ENCODE results near the gene LDHAL6B. TPM values are rescaled to one million over a fixed set of nuclear protein-coding genes. Genes with fewer than 3 reads are reported as not detected.
A peak's percentile ranks its signal among the peaks of the same experiment; 100 is the strongest.
"Not testable (repeated sequence)": the region's sequence is repeated elsewhere in the genome, so short reads cannot be mapped to it uniquely, and the experiment has no call there.

LDHAL6B gene
- total RNA-seq, 1 experiment from 2014 or later: not detected

GRCh38 chr15:59159210-59159609 lies 47.4 kb upstream of the LDHAL6B start:
- H3K4me3 Mint-ChIP-seq (ENCODE audit: low read depth, unreplicated experiment): no peak overlapping the region
- peak overlapping the region; percentile 40 for H3K27ac Mint-ChIP-seq (ENCODE audit: unreplicated experiment)
- H3K36me3 Mint-ChIP-seq (ENCODE audit: insufficient read depth, unreplicated experiment): peaks cover 82% of the 10 kb centered on the region
- no peak for DNase-seq
- BruUV-seq (replicated peaks): no TSS peak
- no peaks in the 10 kb centered on the region for H3K9me3 Mint-ChIP-seq (ENCODE audit: low read depth, unreplicated experiment)
- CTCF ChIA-PET: interaction anchor here (0.6 kb wide), 1 partner anchor 44 kb away, joined by 3 read pairs; no protein-coding TSS in a partner anchor
- no peaks in the 10 kb centered on the region for H3K27me3 Mint-ChIP-seq (ENCODE audit: unreplicated experiment)
- no peak for TF ChIP-seq CTCF (IDR thresholded peaks at IDR 0.05; ENCODE audit: unreplicated experiment)
- no peaks in the 10 kb centered on the region for H3K4me1 Mint-ChIP-seq (ENCODE audit: low read depth, unreplicated experiment)
- intact Hi-C loops (cut with micrococcal nuclease; ENCODE audit: unreplicated experiment): no loop called here

- CTCF ChIA-PET: no interaction called here
- H3K36me3 Mint-ChIP-seq (ENCODE audit: insufficient read depth, unreplicated experiment): peaks cover 88% of the 10 kb centered on the region
- no peak overlapping the region for H3K27ac Mint-ChIP-seq (ENCODE audit: unreplicated experiment)
- no peaks in the 10 kb centered on the region for H3K4me1 Mint-ChIP-seq (ENCODE audit: low read depth, unreplicated experiment)
- no peaks in the 10 kb centered on the region for H3K27me3 Mint-ChIP-seq (ENCODE audit: unreplicated experiment)
- H3K9me3 Mint-ChIP-seq (ENCODE audit: low read depth, unreplicated experiment): no peaks in the 10 kb centered on the region
- peak; percentile 36 for DNase-seq
- intact Hi-C loops (cut with micrococcal nuclease; ENCODE audit: unreplicated experiment): no loop called here
- no TSS peak for BruUV-seq (replicated peaks)
- H3K4me3 Mint-ChIP-seq (ENCODE audit: low read depth, unreplicated experiment): no peak overlapping the region
- no peak for TF ChIP-seq CTCF (IDR thresholded peaks at IDR 0.05; ENCODE audit: unreplicated experiment)
Observed at GRCh38 chr15:59160880-59161593, 45.6 kb upstream of the LDHAL6B start.

- H3K27ac Mint-ChIP-seq (ENCODE audit: unreplicated experiment); H3K9me3 Mint-ChIP-seq (ENCODE audit: low read depth, unreplicated experiment); H3K4me3 Mint-ChIP-seq (ENCODE audit: low read depth, unreplicated experiment); CTCF ChIA-PET; DNase-seq; intact Hi-C loops (cut with micrococcal nuclease; ENCODE audit: unreplicated experiment); BruUV-seq (replicated peaks); H3K4me1 Mint-ChIP-seq (ENCODE audit: low read depth, unreplicated experiment); H3K27me3 Mint-ChIP-seq (ENCODE audit: unreplicated experiment): not testable (repeated sequence)
- H3K36me3 Mint-ChIP-seq (ENCODE audit: insufficient read depth, unreplicated experiment): peaks cover 88% of the 10 kb centered on the region
Observed at GRCh38 chr15:59162080-59162479, 44.6 kb upstream of the LDHAL6B start.

- no peaks in the 10 kb centered on the region for H3K27me3 Mint-ChIP-seq (ENCODE audit: unreplicated experiment)
- H3K36me3 Mint-ChIP-seq (ENCODE audit: insufficient read depth, unreplicated experiment): peaks cover 98% of the 10 kb centered on the region
- no TSS peak for BruUV-seq (replicated peaks)
- intact Hi-C loops (cut with micrococcal nuclease; ENCODE audit: unreplicated experiment): no loop called here
- no peak overlapping the region for H3K4me3 Mint-ChIP-seq (ENCODE audit: low read depth, unreplicated experiment)
- TF ChIP-seq CTCF (IDR thresholded peaks at IDR 0.05; ENCODE audit: unreplicated experiment): no peak
- no peak for DNase-seq
- H3K27ac Mint-ChIP-seq (ENCODE audit: unreplicated experiment): peak overlapping the region; percentile 1
- H3K4me1 Mint-ChIP-seq (ENCODE audit: low read depth, unreplicated experiment): peaks cover 25% of the 10 kb centered on the region
- no peaks in the 10 kb centered on the region for H3K9me3 Mint-ChIP-seq (ENCODE audit: low read depth, unreplicated experiment)
- CTCF ChIA-PET: no interaction called here
Observed at GRCh38 chr15:59165726-59166125, 40.9 kb upstream of the LDHAL6B start.

GRCh38 chr15:59166166-59166565 lies 40.5 kb upstream of the LDHAL6B start:
- DNase-seq: no peak
- CTCF ChIA-PET: no interaction called here
- no TSS peak for BruUV-seq (replicated peaks)

More at GRCh38 chr15:59166166-59166565, 40.5 kb upstream of the LDHAL6B start:
- no peaks in the 10 kb centered on the region for H3K9me3 Mint-ChIP-seq (ENCODE audit: low read depth, unreplicated experiment)
- no peak overlapping the region for H3K4me3 Mint-ChIP-seq (ENCODE audit: low read depth, unreplicated experiment)
- H3K27ac Mint-ChIP-seq (ENCODE audit: unreplicated experiment): peak overlapping the region; percentile 2
- intact Hi-C loops (cut with micrococcal nuclease; ENCODE audit: unreplicated experiment): no loop called here
- peaks cover 98% of the 10 kb centered on the region for H3K36me3 Mint-ChIP-seq (ENCODE audit: insufficient read depth, unreplicated experiment)
- TF ChIP-seq CTCF (IDR thresholded peaks at IDR 0.05; ENCODE audit: unreplicated experiment): no peak
- H3K4me1 Mint-ChIP-seq (ENCODE audit: low read depth, unreplicated experiment): peaks cover 25% of the 10 kb centered on the region
- H3K27me3 Mint-ChIP-seq (ENCODE audit: unreplicated experiment): no peaks in the 10 kb centered on the region

Data from Calu3 (cell line).